Esophagus squamous epithelium (tissue), 5 donors: ENCODE data around the gene TMTC1. TPM values are rescaled to one million over a fixed set of nuclear protein-coding genes. Genes with fewer than 3 reads are reported as not detected.

Experiments used
- DNase-seq: peaks from one replicate; lab custom pipeline; 2025; lab: John Stamatoyannopoulos, UW
- H3K27ac ChIP-seq, 4 donors: fragments of 200-600 bp; sonication (generic); one replicate each; pipeline ENCODE4 v1.5.1; 2016 to 2019; ENCODE audit warnings: mild to moderate bottlenecking in 1 of 4
- H3K27me3 ChIP-seq, 4 donors: fragments of 200-600 bp; sonication (generic); 1 replicate in 3 of 4; 2 replicates in 1 of 4; pipeline versions ENCODE4 v1.5.1 to v1.6.0; 2017 to 2021; ENCODE audit warnings: antibody characterized with exemption in 1 of 4
- H3K36me3 ChIP-seq, 3 donors: fragments of 200-600 bp; sonication (generic); one replicate each; pipeline ENCODE4 v1.5.1; 2016 to 2019
- H3K4me1 ChIP-seq, 3 donors: fragments of 200-600 bp; sonication (generic); one replicate each; pipeline ENCODE4 v1.5.1; 2017 to 2019
- H3K4me3 ChIP-seq, 4 donors: fragments of 200-600 bp; sonication (generic); 1 replicate in 3 of 4; 2 replicates in 1 of 4; pipeline ENCODE4 v1.5.1; 2016 to 2019; ENCODE audit warnings: mild to moderate bottlenecking in 2 of 4, moderate library complexity in 1 of 4
- H3K9me3 ChIP-seq, 3 donors: fragments of 200-600 bp; sonication (generic); one replicate each; pipeline ENCODE4 v1.5.1; 2016 to 2019
- CTCF ChIP-seq, 6 experiments: fragments of 450-650 bp in 4 of 6; fragments of 200-600 bp in 2 of 6; sonication (generic) in 2 of 6; IDR thresholded peaks; one replicate each; pipeline ENCODE4 v1.5.1; 2016 to 2019; ENCODE audit warnings: antibody characterized with exemption in 6 of 6, mild to moderate bottlenecking in 4 of 6, moderate library complexity in 4 of 6
- POLR2A ChIP-seq, 4 donors: fragments of 450-650 bp; IDR thresholded peaks; one replicate each; pipeline ENCODE4 v1.6.1; 2017; ENCODE audit warnings: antibody characterized with exemption in 4 of 4, mild to moderate bottlenecking in 4 of 4, moderate library complexity in 3 of 4
- WGBS, 2 donors: methylation state at CpG; one replicate each; pipeline ENCODE4 v1.1.5; 2018; 5-methylcytosine and 5-hydroxymethylcytosine counted together
- intact Hi-C: fragments of 100-400 bp; cut with DNase I; formaldehyde crosslinking; loops from one replicate; pipeline ENCODE4 v1.15.0; 2022
- total RNA-seq, 4 donors: library from RNA; depleted of rRNA; stranded (reverse); fragments of >200 nt; gene quantifications; one replicate each; pipeline ENCODE4 v1.1.0, GENCODE V29; 2016
- donor health status: DM: yes; HTN: yes; CAD: no.

Gene TMTC1
- total RNA-seq, 4 donors from 2014 or later = 2.5 to 31.9 (median 14.7) TPM

- H3K4me1 ChIP-seq = peaks cover 3 to 50% (median 4%) of the 10 kb centered on the region in 3 donors
- H3K27me3 ChIP-seq = peaks cover 0 to 33% (median 0%) of the 10 kb centered on the region in 4 donors
- intact Hi-C loops = no loop called here
- no peaks in the 10 kb centered on the region for H3K36me3 ChIP-seq
- H3K4me3 ChIP-seq = peak overlapping the region in 3 of 4 donors; percentile 64 to 86 (median 69)
- H3K27ac ChIP-seq = peak overlapping the region in 1 of 4 donors; percentile 79
- H3K9me3 ChIP-seq = no peaks in the 10 kb centered on the region
- DNase-seq = no peak
- TF ChIP-seq CTCF (IDR thresholded peaks at IDR 0.05) (no peak), POLR2A (IDR thresholded peaks at IDR 0.05) (no peak)
Measured at GRCh38 chr12:29781188-29781587, 2.6 kb downstream of the TMTC1 start.

DNA sequence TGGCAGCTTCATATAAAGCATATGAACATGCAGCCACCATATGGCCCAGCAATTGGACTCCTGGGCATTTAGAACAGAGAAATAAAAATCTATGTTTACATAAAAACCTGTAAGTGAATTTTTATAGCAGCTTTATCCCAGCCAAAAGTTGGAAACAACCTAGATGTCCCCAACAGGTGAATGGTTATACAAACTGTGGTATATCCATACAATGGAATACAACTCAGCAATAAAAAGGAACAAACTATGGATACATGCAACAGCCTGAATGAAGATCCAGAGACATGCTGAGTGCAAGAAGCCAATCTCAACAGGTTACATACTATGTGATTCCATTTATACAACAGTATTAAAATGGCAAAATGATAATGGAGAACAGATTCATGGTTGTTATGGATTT is 3.7 kb downstream of the TMTC1 start:
- no peak overlapping the region for H3K27ac ChIP-seq
- peaks cover 3 to 49% (median 4%) of the 10 kb centered on the region in 3 donors for H3K4me1 ChIP-seq
- H3K9me3 ChIP-seq = peaks cover 0 to 6% (median 0%) of the 10 kb centered on the region in 3 donors
- H3K36me3 ChIP-seq = no peaks in the 10 kb centered on the region
- TF ChIP-seq CTCF (IDR thresholded peaks at IDR 0.05) (no peak), POLR2A (IDR thresholded peaks at IDR 0.05) (no peak)
- peak overlapping the region in 1 of 4 donors; percentile 86 for H3K4me3 ChIP-seq
- H3K27me3 ChIP-seq = peaks cover 0 to 22% (median 0%) of the 10 kb centered on the region in 4 donors
- DNase-seq = no peak
- intact Hi-C loops = no loop called here

DNA sequence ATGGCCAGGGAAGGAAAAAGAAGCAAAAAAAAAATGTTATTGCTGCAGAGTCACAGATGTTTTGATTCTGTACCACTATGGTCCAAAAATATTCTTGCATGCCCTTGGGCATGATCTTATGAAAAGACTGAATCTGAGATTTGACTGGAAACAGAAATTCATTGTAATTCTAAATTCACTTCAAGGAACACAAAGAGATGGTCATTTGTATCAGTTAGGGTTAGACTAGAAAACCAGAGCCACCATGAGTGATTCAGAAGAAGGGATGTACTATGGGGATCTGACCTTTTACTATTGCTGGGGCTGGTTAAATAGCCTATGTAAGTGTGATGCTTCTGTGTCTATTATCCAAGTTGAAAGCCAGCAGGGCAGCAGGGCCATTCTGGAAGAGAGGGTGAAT is 5.2 kb downstream of the TMTC1 start:
- no peak for TF ChIP-seq POLR2A (IDR thresholded peaks at IDR 0.05)
- DNase-seq = no peak
- intact Hi-C loops = no loop called here
- Histone ChIP-seq H3K27ac (no peak overlapping the region), H3K27me3 (peaks cover 0 to 12% (median 0%) of the 10 kb centered on the region in 4 donors), H3K4me3 (no peak overlapping the region), H3K4me1 (peaks cover 3 to 34% (median 4%) of the 10 kb centered on the region in 3 donors), H3K36me3 (no peaks in the 10 kb centered on the region), H3K9me3 (peaks cover 0 to 7% (median 0%) of the 10 kb centered on the region in 3 donors)

DNA sequence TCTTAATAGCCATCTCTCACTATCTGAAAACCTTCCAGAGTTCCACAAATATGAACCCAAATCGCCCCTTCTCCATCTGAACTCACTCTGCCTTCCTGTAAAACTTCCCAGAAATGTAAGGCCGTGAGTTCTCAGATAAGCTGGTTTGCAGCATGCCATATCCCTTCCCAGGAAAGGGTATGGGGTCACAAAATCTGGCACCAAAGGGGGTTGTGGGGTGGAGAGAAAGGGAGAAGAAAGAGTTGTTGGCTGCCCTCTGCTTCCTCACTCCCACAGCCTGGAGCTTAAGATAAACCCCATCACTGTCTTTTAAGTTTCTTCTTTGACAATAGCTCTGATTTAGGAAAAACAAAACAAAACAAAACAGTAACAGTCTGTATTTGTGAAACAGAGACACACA is 10.7 kb downstream of the TMTC1 start:
- intact Hi-C loops = no loop called here
- peaks cover 2 to 19% (median 3%) of the 10 kb centered on the region in 3 donors for H3K4me1 ChIP-seq
- H3K27ac ChIP-seq = no peak overlapping the region
- TF ChIP-seq POLR2A (IDR thresholded peaks at IDR 0.05) (no peak), CTCF (IDR thresholded peaks at IDR 0.05) (no peak)
- 49 to 90% methylated on average over 2 of the region's 2 CpGs for WGBS, 2 donors
- H3K27me3 ChIP-seq = no peaks in the 10 kb centered on the region
- DNase-seq = no peak
- H3K9me3 ChIP-seq = peaks cover 0 to 7% (median 0%) of the 10 kb centered on the region in 3 donors
- H3K4me3 ChIP-seq = no peak overlapping the region
- no peaks in the 10 kb centered on the region for H3K36me3 ChIP-seq

- intact Hi-C loops = no loop called here
- no peak for DNase-seq
- Histone ChIP-seq H3K4me3 (no peak overlapping the region), H3K27me3 (no peaks in the 10 kb centered on the region), H3K4me1 (peaks cover 2 to 15% (median 3%) of the 10 kb centered on the region in 3 donors), H3K27ac (no peak overlapping the region), H3K36me3 (no peaks in the 10 kb centered on the region), H3K9me3 (peaks cover 0 to 7% (median 0%) of the 10 kb centered on the region in 3 donors)
- TF ChIP-seq POLR2A (IDR thresholded peaks at IDR 0.05) (no peak), CTCF (IDR thresholded peaks at IDR 0.05) (no peak)
Measured at GRCh38 chr12:29771786-29772185, 12.0 kb downstream of the TMTC1 start.

DNA sequence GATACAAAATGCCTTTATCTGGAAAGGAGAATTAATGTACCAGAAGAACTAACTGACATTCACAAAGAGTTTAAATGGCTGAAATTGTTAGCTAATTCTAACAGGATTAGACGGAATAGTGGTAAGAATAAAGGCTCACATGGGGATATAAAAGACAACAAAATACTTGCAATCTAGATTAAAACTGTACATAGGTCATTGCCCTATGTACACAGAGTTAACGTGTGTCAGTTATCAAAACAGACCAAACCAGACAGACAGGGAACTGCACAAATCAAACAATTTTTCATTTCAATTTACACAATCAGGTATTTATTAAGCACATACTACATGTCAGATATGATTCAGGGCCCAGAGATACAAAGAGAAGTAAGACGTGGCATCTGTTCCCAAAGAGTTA is 12.6 kb downstream of the TMTC1 start:
- no peaks in the 10 kb centered on the region for H3K27me3 ChIP-seq
- 47 to 70% methylated on average over 3 of the region's 3 CpGs for WGBS, 2 donors
- H3K9me3 ChIP-seq = peaks cover 0 to 7% (median 0%) of the 10 kb centered on the region in 3 donors
- no peak for DNase-seq
- H3K36me3 ChIP-seq = no peaks in the 10 kb centered on the region
- H3K4me1 ChIP-seq = peaks cover 2 to 15% (median 3%) of the 10 kb centered on the region in 3 donors
- no peak overlapping the region for H3K4me3 ChIP-seq
- no peak overlapping the region for H3K27ac ChIP-seq
- intact Hi-C loops = no loop called here
- no peak for TF ChIP-seq POLR2A (IDR thresholded peaks at IDR 0.05)
- no peak for TF ChIP-seq CTCF (IDR thresholded peaks at IDR 0.05)
